Cortex of kidney (tissue), 1 donor: Measurements from ENCODE around the gene MAN2A1.
"Not testable (repeated sequence)": the region's sequence is repeated elsewhere in the genome, so short reads cannot be mapped to it uniquely, and the experiment has no call there.

Experiments used
- DNase-seq: peaks from one replicate; lab custom pipeline; 2025; lab: John Stamatoyannopoulos, UW

MAN2A1 gene

DNA sequence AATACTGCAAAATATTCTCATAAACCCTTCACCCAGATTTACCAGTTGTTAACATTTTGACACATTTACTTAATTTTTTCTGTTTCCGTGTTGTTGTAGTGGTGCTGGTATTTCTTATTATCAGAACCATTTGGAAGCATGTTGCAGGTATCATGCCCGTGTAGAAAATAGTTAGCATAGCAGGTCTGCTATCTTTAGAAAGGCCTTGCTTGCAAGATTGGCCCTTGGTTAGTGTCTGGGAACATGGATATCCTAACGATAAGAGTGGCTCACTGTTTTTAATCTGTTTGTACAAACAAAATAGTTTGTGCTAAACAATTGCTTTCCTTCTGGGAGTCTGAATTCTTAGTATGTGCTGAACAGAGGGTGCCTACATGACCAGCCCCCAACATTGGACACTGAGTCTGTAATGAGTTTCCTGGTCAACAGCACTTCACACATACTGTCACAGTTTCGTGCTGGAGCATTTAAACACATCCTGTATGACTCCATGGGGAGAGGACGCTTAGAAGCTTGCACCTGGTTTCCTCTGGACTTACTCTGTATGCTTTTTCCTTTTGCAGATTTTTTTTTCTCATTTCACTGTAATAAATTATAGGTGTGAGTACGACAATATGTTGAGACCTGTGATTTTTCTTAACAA lies 66.9 kb downstream of the MAN2A1 start:
- no peak for DNase-seq

DNA sequence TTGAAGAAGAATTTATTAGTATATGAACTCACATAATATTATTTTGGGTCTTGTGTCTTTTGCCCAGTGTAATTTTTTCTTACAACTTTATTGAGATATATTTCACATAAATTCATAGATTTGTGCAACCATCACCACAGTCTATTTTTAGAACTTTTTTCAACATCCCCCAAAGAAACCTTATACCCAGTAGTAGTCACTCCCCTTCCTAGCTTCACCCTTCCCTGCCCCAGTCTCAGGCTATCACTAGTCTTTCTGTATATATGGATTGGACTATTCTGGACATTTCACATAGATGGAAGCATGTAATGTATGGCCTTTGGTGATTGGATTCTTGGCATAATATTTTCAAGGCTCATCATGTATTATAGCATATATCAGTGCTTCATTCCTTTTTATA lies 67.8 kb downstream of the MAN2A1 start:
- DNase-seq, result no peak

DNA sequence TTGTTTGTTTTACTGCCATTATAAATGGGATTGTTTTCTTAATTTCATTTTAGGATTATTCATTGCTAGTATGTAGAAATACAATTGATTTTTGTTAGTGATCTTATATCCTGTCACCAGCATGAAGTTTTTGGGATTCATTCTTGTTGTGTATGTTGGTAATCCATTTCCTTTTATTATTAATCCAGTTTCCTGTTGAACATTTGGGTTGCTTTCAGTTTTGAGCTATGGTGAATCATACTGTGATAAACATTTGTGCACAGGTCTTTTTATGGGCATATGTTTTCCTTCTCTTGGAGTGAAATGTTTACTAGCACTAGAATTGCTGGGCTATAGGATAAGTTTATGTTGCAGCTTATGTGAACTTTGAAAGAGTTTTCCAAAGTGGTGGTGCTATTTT lies 69.6 kb downstream of the MAN2A1 start:
- DNase-seq, result no peak

DNA sequence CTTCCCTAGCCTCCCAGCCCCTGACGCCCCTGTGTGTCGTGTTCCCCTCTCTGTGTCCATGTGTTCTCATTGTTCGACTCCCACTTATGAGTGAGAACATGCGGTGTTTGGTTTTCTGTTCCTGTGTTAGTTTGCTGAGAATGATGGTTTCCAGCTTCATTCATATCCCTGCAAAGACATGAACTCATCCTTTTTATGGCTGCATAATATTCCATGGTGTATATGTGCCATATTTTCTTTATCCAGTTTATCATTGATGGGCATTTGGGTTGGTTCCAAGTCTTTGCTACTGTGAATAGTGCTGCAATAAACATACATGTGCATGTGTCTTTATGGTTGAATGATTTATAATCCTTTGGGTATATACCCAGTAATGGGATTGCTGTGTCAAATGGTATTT lies 70.4 kb downstream of the MAN2A1 start:
- not testable (repeated sequence) for DNase-seq

DNA sequence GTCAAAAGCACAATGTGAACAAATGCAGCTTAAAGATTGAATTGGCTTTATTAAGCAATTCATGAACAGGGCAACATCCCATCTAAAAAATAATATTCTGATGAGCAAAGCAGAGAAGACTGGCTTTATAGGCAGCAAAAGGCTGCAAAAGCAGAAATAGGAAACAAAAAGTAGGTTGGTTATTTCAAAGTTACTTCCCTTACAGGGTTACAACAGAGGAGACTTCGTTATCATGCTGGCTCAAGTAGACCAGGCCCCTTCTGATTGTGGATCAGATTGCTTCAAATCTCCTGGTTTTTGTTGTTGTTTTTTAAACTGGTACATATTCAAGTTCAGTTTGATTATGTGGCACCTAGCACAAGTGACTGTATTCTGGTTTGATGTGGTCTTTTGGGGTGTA lies 73.1 kb downstream of the MAN2A1 start:
- no peak for DNase-seq

DNA sequence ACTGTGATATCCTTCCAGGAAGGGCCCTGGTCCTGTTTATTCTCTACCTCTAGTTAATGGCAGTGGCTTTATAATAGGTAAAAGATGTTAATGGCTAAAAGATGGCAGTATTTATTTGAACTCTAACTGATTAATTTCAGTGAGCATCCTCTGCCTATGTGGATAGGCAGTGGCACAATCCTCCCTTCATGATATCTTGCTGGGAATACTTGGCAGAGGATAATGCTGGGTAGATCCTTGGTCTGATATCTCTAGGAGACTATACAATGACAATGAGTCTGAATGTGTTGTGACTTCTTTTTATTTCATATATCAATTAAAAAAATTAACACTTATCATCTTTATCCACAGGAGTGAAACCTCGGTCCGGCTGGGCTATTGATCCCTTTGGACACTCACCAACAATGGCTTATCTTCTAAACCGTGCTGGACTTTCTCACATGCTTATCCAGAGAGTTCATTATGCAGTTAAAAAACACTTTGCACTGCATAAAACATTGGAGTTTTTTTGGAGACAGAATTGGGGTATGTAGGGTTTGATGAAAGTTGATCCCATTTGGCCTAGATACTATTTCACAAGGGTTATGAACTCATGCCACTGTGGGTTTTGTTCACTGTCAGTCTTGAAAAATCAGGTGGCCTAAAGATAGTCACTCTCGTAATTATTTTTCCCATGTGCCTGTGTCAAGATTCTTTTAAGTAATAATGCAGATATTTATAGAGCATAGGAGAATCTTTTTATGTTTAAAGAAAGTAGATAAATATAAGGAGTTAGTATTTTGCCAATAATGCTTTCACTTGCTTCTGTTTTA lies 77.7 kb downstream of the MAN2A1 start:
- no peak for DNase-seq

DNA sequence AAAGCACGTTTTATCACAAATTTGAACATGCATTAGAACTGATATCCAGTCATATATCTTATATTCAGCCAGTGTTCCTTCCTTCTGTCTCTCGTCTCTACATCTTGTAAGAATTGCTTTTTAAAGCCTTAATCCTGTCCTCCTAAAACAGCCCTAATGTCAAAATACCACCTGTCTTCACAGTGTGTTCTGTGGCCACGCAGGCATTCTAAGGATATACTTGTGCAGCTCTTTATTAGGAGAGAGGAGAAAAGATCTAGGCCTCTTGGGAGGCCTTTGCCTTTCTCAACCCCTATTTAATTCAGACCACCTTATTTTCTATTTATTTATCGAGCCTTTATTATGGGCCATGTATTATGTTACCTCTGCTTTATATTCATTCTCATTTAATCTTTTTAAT lies 78.3 kb downstream of the MAN2A1 start:
- no peak for DNase-seq

DNA sequence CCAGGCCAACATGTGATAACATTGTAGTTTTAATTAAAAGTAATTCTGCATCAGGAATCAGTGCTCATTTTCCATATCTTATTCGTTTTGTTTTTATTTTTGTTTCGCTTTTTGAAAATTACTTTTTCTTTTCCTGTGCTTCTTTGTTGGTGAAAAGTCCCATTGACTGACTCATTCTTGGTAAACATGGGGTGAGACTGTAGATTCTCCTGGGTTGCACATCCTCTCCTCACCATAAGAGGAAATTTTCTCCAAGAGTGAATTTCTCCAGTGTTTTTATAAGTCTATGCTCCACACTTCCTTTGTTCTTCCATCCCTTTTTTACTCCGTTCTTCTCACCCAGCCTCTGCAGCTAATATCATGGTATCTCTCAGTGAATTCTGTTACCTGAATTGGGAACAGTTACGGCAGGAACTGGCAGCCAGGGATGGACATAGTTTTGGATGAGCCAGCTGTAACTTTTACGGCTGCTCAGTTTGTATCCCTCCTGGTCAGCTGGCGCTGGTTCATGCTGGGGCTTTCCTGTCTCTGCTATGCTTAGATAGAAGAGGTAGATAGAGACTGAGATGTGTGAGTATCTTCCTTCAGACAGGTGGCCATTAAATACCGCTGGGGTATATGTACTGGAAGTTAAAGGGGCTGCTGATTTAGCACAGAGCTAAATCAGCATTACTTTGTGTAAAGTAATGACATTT lies 80.0 kb downstream of the MAN2A1 start:
- no peak for DNase-seq

DNA sequence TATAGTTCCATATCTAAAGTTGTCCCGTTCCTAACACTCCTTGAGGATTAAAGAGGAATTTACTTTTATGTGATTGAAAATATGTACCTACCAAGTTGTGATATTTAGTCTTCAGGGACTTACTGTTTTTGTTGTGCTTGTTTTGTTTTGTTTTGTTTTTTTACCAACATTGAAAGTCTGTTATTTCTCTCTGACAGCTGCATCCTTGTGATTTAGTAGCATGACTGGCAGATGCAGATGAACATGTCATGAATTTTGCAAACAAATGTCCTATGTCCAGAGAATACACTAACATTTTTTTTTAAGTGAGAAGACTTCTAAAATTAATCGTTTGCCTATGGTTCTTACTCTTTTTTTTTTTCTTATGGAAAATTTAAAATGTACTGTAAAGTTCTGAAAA lies 85.4 kb downstream of the MAN2A1 start:
- DNase-seq, result no peak

DNA sequence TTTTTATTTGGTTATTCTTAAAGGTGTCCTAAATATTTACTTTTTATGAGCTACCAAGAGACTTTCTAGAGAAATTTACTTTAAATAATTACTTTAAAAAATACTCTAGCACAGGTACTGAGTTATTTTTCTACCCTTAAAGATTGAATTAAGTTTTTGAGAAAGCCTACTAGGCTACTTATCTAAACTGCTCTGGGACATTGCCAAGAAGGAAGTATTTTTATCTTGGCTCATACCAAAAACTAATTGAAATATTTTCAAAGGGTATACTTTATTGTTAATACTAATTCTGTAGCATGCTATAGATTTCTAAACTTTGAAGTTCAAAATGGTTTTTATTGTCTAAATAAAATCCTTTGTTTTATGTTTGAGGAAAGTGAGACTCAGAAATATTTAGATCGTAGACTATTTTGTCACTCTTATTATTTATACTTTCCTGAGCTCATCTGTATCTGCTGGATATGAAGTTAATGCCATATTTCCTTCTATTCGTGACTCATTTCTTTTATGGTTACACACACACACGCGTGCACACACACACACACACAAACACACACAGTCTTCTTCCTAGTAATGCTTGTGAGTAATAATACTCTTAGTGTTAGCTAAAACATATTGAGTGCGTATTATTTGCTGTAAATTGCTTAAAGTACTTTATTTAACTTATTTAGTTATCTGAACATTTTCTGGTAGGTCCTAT lies 89.5 kb downstream of the MAN2A1 start:
- no peak for DNase-seq

DNA sequence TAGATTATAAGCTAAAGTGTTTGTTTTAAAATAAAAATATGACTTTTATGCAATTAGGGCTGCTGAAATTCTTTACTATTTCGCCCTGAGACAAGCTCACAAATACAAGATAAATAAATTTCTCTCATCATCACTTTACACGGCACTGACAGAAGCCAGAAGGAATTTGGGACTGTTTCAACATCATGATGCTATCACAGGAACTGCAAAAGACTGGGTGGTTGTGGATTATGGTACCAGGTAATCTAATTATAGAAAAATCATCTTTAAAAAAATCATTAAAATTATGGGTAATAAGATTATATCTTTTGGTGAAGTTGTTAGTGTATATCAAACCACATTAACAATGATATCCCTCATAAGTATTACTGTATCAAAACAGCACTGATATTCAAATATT lies 95.0 kb downstream of the MAN2A1 start:
- no peak for DNase-seq

DNA sequence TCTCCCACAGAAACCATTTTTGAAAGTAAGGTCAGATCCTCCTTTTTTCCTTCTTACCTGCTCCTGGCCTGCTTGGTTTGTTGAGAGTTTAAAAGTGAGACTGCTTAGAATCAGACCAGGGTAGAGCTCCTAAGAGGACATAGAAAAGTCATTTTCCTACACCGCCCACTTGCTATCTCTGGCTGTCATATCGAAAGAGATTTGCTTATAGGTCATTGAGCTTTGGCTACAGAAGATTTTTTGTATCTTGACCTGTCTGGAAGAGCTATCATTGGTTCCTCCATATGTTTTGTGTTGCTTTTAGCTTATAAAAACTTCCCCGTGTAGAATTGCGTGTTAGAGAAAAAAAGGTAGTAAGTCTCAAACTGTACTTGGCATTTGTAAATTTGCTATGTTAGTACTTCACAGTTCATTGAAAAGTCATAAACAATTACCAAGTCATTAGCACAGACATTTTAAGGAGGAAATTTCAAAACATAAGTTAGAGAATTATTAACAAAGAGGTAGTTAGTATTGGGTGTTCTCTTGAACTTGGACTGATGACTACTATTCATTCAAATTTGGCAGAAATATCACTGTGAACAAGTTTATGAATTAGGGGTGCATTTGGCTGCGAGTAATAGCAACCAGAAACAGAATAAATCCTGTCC lies 96.6 kb downstream of the MAN2A1 start:
- DNase-seq, result no peak

DNA sequence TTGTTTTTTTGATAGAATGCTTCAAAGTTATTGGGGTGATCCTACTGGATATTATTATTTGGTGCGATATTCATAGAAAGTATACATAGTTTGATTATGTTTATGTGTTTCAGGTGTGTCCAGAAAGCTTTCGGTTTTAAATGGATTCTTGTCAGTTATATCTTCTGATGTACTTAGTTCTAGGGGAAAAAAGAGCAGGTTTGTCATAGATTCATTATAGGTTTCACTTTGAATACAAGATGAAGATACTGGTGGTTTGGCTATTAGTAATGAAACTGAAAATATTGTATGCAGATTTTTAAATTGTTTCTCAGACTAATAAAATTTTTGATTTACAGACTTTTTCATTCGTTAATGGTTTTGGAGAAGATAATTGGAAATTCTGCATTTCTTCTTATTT lies 98.9 kb downstream of the MAN2A1 start:
- DNase-seq, result no peak

DNA sequence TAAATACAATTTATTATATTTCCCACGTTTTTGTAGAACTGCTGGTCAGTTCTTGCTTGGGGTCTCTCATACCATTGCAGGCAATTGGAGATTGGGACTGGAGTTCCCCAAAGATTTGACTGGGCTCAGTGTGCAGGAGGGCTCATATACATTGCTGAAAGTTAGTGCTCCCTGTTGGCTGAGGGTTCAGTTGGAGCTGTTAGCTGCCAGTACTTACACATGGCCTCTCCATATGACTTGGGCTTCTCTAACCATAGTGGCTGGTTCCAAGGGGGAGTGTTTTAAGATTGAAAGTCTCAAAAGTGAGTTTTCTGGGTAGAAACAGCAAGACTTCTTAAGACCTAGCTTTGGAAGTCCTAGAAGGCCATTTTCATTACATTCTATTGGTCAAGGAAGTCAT lies 102.9 kb downstream of the MAN2A1 start:
- no peak for DNase-seq

DNA sequence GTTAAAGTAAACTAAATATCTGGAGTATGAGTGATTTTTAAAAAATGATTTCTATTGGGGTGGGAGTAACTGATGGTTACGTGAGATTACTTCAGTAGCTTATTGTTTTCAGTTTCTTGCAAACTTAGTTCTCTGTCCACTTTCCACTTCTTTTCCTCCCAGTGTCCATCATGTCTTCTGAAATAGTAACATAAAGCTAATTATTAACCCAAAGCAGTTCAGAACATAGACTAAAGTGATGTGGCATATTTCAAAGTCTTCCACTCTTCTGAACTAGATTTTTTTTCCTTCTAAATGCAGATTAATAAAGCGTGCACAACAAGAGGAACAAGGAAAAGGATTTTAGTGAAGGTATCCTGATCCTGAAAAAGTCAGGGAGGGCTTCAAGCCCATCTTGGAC lies 114.1 kb downstream of the MAN2A1 start:
- DNase-seq, result no peak

DNA sequence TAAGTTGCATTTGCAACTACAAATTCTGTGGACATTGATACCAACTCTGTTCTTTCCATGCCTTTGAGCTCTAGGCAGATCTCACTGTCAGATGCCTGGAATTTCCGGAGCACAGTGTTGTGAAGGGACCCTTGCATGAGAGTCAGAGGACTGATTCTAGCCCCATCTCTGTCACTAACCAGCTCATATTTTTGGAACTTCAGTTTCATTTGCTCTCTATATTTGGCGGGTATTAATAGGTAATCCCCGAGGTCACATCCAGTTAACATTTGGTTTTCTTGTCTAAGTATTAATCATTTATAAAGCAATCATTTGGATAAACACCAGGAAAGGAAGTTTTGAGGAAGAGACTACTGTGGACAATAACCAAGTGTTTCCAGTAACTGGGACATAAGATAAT lies 115.7 kb downstream of the MAN2A1 start:
- no peak for DNase-seq

DNA sequence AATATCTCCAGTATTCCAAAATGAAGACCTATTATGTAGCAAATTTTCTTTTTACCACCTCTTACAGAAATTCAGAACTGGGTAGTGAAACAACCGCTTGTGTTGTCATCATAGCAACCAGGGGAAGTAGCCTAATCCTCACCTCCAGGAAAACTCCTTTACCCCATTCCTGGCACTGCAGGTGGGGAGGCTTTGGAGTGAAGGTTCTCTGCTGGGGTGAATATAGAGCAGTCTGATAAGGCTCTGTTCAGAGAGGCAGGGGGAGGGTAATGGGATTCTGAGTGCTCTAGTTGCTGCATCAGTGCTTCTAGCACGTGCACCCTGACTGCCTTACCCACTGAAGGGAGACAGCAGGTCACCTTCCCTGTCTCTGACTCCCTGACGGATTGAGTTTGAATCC lies 116.2 kb downstream of the MAN2A1 start:
- DNase-seq, result no peak

DNA sequence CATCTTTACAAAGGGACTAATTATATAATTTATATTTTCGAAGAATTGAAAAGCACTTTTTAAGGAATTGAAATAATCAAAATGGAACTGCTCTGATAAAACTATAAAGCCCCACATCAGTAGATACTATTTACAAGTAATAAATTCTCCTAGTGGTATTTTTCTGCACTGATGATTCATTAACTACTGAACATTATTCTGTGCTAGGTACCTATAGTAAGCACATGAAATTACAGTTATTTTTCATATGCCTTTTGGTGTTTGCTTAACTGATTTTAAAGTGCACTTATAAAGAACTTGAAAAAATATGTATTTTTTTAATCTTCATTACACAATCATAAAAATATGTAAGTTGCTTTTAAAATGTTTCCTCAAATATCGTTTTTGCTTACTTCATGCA lies 123.0 kb downstream of the MAN2A1 start:
- DNase-seq, result no peak

DNA sequence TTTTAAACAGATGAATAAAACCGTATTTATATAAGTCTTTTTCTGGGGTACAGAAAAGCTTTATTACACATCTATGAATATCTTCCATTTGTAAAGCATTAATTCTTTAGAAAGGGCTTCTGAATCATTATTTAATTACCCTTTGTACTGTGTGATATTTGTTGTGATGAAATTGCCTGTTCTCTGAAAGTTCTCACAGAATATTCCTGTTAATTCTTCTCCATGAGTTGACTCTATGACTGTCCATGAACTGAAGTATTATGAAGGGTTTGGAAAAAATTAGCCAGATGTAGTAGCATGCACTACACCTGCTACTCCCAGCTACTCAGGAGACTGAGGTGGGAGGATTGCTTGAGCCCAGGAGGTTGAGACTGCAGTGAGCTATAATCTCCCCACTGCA lies 127.0 kb downstream of the MAN2A1 start:
- no peak for DNase-seq

DNA sequence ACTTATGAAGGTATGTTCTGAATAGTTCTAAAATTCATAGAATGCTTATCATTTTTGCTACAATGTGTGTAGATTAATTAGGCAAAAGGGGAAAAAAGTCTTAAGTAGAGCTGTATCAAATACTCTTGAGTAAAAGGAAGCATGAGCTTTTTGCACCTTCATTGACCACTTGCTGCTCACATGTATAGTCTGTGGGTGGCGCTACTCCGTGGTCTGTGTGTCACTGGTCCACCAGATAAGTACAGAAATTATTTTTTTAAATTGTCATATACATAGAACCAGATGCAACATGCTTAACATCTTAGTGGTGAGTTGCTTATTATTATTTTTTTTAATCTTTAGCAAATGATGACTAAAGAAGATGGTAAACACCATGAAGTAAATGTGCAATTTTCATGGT lies 130.2 kb downstream of the MAN2A1 start:
- DNase-seq, result no peak

DNA sequence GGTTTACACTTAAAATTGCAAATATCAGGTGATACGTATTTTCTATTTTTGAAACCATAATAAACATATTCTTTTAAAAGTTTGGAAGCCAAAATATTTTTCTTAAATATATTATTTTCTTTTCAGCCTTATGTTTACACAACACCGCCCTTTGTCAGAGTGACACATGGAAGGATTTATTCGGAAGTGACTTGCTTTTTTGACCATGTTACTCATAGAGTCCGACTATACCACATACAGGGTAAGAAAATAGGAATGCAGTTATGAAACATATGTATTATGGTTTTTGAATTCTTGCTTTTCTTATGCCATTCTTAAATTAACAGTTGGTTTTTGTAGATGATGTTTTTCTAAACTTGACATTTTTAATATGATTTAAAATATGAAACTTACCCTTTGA lies 133.9 kb downstream of the MAN2A1 start:
- DNase-seq, result no peak

DNA sequence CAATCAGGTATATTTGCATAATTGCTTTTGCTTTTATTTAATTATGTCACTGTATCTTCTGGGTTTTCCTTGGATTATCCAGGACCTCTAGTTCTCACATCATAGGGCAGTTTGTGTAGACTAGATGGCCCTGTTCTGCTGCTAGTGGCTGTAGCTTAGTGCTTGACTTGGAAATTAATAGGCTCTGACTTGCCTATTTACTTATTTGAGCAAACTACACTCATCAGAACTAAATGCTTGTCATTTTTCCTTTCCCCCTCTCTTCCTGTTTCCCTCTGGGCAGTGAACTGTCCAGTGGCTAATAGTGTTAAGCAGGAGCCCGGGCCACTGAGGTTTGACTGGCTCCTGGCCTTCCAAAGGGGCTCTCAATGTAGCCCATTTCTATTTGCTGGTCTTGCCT lies 135.7 kb downstream of the MAN2A1 start:
- no peak for DNase-seq
